HFF-Myc (cell line): ENCODE data around the gene DUS2.
A peak's percentile ranks its signal among the peaks of the same experiment; 100 is the strongest.
"Not testable (repeated sequence)": the region's sequence is repeated elsewhere in the genome, so short reads cannot be mapped to it uniquely, and the experiment has no call there.

Experiments used
- DNase-seq: peaks from one replicate; pipeline ENCODE4 v3.0.0-alpha.2; 2011; ENCODE audit warnings: low read depth; ENCODE audit errors: extremely low read depth
- H3K4me3 ChIP-seq: replicated peaks from 2 replicates; pipeline ENCODE4 v1.5.1; 2011; ENCODE audit warnings: low read depth, mild to moderate bottlenecking, control low read depth, low read length
- CTCF ChIP-seq: IDR thresholded peaks from 2 replicates; pipeline ENCODE4 v1.5.1; 2012; ENCODE audit warnings: mild to moderate bottlenecking, low read depth, low read length, control low read depth; ENCODE audit errors: missing control alignments

Gene DUS2

DNA sequence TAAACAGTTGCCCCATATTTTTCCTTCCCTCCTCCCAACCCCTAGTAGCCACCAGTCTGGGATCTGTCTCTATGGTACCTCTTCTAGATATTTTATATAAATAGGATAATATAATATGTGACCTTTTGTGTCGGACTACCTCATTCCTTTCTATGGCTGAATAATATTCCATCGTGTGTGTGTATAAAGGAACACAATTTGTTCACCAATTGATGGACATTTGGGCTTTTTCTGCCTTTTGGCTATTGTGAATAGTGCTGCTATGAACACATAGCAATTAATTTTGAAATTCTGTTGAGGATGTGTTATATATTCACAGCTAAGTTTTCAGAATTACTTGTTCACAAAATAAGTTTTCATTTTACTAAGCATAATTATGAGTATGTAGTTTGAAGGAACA, 64.6 kb downstream of the DUS2 start:
- peak overlapping the region; percentile 89 for H3K4me3 ChIP-seq

GRCh38 chr16:68088130-68088972, 65.3 kb downstream of the DUS2 start:
- DNase-seq: no peak
- no peak overlapping the region for H3K4me3 ChIP-seq
- no peak for TF ChIP-seq CTCF

More for the DNA sequence above, 64.6 kb downstream of the DUS2 start:
- no peak for TF ChIP-seq CTCF
- no peak for DNase-seq

DNA sequence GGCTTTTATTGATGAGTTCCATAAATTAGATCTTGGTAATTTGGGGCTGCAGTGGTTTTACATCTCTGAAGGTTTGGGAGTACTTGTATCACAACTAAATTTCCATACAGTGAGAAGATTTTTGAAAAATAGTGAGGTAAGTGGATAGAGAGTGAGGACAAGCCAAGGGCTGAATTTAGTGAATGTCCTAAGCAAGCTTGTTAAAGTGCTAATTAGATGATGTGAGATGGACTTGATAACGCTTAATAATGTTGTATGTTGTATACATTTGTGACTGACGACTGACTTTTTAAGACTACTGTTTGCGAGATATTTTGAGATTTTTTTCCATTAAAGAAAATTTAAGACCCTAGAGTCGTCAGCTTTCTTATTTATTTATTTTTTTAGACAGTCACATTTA, 66.0 kb downstream of the DUS2 start:
- H3K4me3 ChIP-seq: no peak overlapping the region
- no peak for TF ChIP-seq CTCF

GRCh38 chr16:68090130-68090529, 67.0 kb downstream of the DUS2 start:
- TF ChIP-seq CTCF: no peak
- H3K4me3 ChIP-seq: no peak overlapping the region
- DNase-seq: no peak

More for the DNA sequence above, 66.0 kb downstream of the DUS2 start:
- no peak for DNase-seq

DNA sequence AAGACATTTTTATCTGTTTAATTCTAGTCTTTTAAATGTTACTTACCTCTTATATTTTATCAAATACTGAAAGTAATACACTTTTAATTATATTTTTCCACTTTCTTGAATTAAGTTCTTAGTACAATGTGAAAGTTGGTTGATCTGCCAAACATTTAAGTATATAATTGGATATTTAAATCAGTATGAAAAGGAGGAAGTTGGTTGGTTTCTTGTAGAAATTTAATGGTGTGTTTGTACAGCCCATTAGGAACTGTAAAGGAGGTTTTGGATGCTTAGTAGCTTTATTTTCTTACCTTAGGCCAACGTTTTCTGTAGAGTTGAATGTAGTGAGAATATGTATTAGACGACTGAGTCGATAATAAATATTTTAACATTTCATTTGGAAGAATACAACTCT, 67.4 kb downstream of the DUS2 start:
- no peak overlapping the region for H3K4me3 ChIP-seq
- no peak for DNase-seq
- TF ChIP-seq CTCF: no peak

DNA sequence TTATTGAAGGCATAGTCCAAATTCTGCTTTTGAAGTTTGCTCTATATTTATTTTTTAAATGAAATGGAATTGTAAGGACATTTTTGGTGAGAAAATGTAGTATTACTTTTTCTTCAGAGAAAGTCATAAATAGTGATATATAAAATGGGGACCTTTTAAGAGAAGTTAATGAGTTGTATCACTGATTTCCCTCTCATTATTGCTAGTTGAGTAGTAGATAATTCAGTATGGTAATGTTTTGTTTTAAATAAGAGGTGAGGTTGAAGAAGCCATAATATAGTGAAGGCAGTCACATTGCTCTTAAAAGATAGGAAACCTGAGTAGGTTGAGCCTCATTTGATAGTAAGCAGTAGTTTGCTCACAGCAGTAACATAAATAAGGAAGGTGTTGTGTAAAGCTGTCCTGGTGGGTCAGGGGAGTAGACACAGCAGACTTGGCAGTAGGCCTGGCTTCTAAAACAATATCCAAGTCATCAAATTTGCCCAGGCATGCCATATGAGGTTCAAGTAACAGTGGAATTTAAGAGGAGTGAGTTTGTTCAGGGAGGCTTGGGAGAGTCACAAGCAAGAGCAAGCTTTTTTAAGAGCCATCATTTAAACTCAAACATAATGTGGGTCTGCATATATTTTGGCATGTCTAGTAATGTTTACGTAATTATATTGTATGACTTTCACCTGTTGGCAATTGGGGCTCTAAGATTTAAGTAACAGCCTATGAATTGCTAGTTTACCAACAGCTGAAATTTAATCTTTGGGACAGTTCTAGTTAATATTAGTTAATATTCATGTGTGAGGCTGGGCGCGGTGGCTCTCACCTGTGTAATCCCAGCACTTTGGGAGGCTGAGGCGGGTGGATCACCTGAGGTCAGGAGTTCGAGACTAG, 68.5 kb downstream of the DUS2 start:
- no peak for TF ChIP-seq CTCF
- DNase-seq: peak; percentile 75

DNA sequence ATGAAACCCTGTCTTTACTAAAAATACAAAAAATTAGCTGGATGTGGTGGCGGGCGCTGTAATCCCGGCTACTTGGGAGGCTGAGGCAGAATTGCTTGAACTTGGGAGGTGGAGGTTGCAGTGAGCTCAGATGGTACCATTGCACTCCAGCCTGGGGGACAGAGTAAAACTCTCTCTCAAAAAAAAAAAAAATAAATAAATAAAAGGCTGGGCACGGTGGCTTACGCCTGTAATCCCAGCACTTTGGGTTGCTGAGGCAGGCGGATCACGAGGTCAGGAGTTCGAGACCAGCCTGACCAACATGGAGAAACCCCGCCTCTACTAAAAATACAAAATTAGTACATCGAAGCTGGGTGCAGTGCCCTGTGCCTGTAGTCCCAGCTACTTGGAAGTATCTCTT, 69.2 kb downstream of the DUS2 start:
- not testable (repeated sequence) for DNase-seq, H3K4me3 ChIP-seq

More for the DNA sequence above, 68.5 kb downstream of the DUS2 start:
- no peak overlapping the region for H3K4me3 ChIP-seq
